Germinal center (tissue), 1 donor: ENCODE measurements around the gene PTPN1.
"Not testable (repeated sequence)": the region's sequence is repeated elsewhere in the genome, so short reads cannot be mapped to it uniquely, and the experiment has no call there.

ENCODE experiments used
- DNase-seq: peaks from one replicate; pipeline ENCODE4 v3.0.0; 2012; ENCODE audit warnings: mixed read lengths, low spot score

The PTPN1 gene

DNA sequence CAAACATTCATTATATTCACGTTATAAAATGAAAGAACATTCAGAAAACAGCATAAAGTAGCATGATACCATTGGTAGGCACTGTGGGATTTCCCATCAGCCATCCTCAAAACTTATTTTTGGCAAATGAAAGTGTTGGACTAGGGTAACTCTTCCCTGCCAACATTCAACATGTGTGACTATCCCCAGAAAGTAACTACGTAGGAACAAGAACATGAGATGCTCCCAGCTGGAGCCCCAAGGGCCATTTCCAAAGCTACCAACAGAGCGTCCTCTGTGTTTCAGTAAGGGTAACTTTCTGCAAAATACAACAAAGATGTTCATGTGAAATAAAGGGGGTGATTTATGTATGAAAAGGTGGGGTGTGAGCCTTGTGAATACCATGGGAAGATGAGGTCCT, 28.4 kb upstream of the PTPN1 start:
- no peak for DNase-seq

DNA sequence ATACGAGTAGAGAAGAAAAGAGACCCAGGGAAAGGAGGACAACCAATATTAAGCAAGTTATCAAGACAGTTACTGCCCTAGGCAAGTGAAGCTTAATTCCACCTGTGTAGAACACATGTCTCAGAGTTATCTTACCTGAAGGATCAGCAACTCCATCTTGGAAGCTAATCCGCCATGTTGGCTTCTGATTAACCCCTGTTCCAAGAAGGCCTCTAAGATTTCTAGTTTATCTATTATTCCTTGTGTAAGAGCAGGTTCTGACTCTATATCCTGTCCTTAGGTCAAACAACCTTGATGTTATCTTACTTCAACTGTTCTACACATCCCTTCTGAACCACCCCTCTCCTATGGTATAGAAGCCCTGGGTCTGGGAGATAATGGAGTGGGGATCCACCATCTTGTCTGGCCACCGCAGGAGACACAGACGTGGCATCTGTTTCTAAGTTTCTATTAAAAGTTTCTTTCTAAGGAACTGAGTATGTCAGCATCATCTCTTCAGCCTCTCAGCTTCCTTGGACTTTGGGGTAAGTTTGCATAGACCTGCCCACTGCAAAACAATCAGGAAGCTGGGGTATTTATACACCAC, 27.7 kb upstream of the PTPN1 start:
- no peak for DNase-seq

- no peak for DNase-seq
Observed at GRCh38 chr20:50484271-50484976, 25.8 kb upstream of the PTPN1 start.

DNA sequence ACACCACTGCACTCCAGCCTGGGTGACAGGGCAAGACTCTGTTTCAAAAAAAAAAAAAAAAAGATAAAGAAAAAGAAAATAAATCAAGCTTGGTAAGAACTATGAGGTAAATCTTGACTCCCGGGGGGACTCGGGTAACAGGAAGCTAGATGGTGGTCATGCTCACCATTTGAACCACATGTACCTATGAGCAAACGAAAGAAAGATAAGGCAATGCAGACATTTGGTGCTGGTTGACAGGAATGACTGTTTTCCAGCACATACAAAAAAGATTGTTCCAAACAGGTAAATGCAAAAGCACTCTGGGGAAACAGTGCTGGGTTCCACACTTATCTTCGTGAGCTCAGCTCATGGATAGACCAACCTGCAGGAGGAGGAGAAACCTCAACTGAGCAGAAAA, 22.8 kb upstream of the PTPN1 start:
- DNase-seq, result no peak

GRCh38 chr20:50488236-50488806, 21.9 kb upstream of the PTPN1 start:
- DNase-seq, result no peak

DNA sequence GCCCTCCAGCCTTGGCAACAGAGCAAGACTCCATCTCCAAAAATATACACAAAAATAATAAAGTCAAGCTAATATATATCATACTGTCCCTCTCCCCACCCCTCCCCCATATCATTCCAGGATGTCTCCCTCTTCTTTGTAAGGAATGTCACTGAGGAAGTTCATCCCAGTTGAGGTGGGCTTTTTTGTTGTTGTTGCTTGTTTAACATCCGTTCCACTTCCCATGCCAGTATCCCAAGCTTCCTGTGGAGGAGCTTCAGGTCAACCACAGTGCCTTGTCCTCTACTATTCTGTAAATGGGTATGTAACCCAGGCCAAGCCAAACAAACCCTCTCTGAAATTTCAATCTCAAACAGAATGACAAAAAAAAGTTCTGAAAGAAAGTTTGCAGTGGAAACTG, 19.0 kb upstream of the PTPN1 start:
- DNase-seq, result no peak

DNA sequence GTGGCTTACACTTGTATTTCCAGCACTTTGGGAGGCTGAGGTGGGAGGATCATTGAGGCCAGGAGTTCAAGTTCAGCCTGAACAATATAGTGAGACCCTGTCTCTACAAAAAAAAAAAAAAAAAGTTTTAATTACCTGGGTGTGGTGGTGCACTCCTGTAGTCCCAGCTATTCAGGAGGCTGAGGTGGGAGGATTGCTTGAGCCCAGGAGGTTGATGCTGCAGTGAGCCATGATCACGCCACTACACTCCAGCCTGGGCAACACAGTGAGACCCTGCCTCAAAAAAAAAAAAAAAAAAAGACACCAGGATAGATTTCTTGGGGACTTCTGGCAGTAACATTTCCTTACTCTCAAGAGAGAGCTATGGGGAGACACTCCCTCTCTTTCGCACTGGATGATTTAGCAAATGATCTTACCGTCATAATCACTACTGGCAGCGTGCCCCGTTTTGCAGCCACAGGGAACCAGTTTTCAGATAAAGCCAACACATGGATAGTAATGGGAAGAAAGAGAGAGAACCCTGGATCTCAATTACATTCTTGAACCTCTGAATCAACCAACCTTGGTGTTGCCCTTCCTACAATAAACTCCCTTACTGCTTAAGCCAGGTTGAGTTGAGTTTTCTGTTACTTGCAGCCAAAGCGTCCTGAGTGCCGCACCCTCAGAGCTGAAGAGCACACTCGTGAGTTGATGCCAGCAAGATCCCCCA, 18.1 kb upstream of the PTPN1 start:
- no peak for DNase-seq

- no peak for DNase-seq
Observed at GRCh38 chr20:50493881-50494253, 16.3 kb upstream of the PTPN1 start.

DNA sequence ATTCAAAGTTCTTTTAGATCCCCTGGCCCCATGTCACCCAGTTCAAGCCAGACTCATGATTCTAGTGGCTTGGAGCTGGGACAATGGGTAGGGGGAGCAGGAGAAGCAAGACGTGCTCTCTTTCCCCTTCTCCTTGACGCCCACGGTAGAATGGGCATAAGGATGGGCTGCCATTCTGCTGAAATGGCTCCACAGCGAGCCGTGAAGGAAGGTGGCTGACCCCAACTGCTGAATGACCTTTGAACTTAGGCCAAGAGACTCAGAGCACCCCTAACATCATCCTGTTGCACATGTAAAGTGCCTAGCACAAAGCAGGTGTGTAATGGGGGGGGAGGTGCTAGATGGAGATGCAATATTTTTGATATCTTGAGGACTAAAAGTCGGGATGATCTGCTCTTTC, 15.8 kb upstream of the PTPN1 start:
- DNase-seq, result no peak

GRCh38 chr20:50496773-50497385, 13.3 kb upstream of the PTPN1 start:
- DNase-seq, result no peak

GRCh38 chr20:50498071-50498776, 12.0 kb upstream of the PTPN1 start:
- DNase-seq, result no peak

DNA sequence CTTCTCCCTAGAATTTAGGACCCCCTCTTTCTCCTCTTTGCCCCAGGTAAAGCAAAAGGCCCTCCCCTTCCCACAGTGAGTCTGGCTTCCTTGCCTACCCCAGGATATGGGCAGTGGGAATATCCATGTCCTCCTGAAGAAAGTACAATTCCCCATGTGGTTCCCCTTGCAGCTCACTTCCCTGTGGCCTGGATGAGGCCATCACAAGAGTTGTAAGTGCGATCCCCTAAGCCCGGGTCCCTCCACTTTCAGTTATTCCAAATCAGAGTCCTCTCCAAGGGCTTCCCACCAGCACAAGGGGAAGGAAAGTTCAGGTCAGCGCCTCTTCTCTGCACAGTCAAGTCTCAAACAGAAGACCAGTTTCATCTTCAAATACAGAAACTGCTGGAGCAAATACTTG, 10.2 kb upstream of the PTPN1 start:
- no peak for DNase-seq

GRCh38 chr20:50501972-50502745, 8.0 kb upstream of the PTPN1 start:
- DNase-seq, result no peak

- no peak for DNase-seq
Observed at GRCh38 chr20:50504231-50504823, 5.9 kb upstream of the PTPN1 start.

GRCh38 chr20:50506270-50506579, 4.0 kb upstream of the PTPN1 start:
- no peak for DNase-seq

- not testable (repeated sequence) for DNase-seq
Observed at GRCh38 chr20:50507745-50508144, 2.4 kb upstream of the PTPN1 start.

GRCh38 chr20:50508171-50508755, 1.9 kb upstream of the PTPN1 start:
- no peak for DNase-seq

- no peak for DNase-seq
Observed at GRCh38 chr20:50510706-50511542, 741 bp downstream of the PTPN1 start.

DNA sequence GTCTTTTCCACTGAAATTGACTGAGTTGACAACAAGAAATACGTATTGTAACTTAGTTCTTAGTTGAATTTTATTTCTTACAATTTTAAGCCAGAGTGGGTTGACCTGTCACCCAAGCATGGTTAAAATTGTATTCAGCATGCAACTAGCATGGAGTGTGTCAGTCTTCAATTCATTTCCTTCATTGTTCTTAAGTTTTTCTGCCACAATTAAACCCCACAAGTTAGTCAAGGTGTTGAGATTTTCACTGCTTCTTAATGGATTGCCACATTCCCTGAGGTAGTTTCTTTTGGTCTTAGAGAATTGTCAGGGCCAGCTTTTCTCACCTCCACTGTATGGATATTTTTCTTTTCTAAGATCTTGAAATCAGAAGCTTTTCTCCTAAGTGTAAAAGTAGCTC, 2.1 kb downstream of the PTPN1 start:
- no peak for DNase-seq
